ENCODE data around the gene NMT1. TPM values are rescaled to one million over a fixed set of nuclear protein-coding genes. Genes with fewer than 3 reads are reported as not detected.

Gene NMT1
- total and polyA plus RNA-seq, 2 of the 13 experiments (the other 11 are each of a cell fraction or from before 2014, with no cell fraction given), result 75.7 to 142 TPM

DNA sequence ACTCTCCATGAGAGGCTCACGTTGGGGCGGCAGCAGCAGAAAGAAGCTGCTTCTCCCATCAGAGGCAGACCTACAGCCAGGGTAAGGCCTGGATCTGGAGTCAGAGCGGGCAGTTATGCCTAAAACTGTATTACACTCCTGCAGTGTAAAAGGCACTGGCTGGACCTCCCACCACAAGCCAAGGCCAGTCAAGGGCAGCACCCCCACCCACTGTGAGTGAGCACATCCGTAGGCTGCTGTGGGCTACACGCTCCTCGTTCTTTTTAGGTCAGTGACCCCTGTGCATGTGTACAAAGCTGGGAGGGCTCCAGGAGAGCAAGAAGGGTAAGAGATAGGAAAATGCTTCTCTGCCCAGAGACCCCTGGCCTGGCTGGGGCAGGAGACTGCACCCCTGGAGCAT is 30.4 kb upstream of the NMT1 start (continued):
- no peak for TF ChIP-seq ZBTB20 (CRISPR knock-in tag; IDR thresholded peaks at IDR 0.05; ENCODE audit: borderline replicate concordance, low read depth)
- no peak for TF ChIP-seq ZNF383 (CRISPR knock-in tag; IDR thresholded peaks at IDR 0.05; ENCODE audit: borderline replicate concordance)
- peak; percentile 38; the same call in 1 of the 2 replicates for TF ChIP-seq REPIN1 (CRISPR knock-in tag; IDR thresholded peaks at IDR 0.05; ENCODE audit: borderline replicate concordance, low read depth)
- no peak for TF ChIP-seq ZBTB42 (CRISPR knock-in tag; IDR thresholded peaks at IDR 0.05)
- TF ChIP-seq SP5 (CRISPR knock-in tag; IDR thresholded peaks at IDR 0.05; ENCODE audit: borderline replicate concordance, low read depth), result peak; percentile 33; the same call in 1 of the 2 replicates
- TF ChIP-seq ZMYM3 (CRISPR knock-in tag; IDR thresholded peaks at IDR 0.05), result peak; percentile 25; the same call in 1 of the 2 replicates
- TF ChIP-seq TEAD3 (CRISPR knock-in tag; optimal IDR thresholded peaks at IDR 0.05; ENCODE audit: borderline replicate concordance), result no peak
- peak; percentile 62; the same call in 1 of the 2 replicates for TF ChIP-seq KDM5B (CRISPR knock-in tag; IDR thresholded peaks at IDR 0.05; ENCODE audit: borderline replicate concordance)

DNA sequence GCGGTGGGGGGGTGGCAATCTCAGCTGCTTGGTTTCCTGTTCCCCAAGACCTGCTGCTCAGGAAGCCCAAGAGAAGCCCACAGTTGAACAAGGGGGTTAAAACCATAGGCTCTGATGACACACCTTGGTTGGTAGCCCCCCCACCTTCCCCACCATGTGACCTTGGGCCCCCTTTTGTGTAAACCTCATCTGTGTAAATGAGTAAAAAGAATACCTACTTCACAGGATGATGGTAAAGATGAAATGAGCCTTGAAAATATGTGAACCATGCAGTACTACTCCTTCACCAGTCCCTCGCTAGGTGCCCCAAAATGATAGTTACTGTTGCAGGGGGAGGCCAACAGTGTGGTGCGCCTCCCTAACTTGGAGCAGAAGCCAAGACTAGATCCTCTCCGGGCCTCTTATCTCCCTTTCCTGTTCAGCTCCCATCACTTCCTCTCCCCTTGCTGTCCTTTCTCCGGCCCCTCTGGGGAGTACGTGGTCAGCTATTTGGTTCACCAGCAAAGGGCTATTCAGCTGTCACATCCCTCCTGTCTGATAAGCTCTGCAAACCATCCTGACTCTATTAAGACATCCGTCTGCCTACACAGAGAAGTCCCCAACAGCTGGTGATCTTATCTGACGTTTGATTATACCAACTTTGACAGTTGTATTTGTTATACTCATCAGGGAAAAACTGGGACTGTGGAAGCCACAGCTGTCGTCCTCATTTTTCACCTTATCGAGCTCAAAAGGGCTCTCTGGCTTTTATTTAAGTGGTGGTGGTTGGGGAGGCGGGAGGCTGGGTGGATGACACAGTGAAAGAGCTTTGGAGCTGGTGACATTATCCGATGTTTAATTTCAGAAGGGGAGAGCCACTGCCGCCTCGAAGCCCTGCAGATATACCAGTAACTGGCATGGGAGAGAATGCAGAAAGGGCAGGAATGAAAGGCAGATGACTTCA is 29.6 kb upstream of the NMT1 start:
- intact Hi-C loops (cut with micrococcal nuclease; ENCODE audit: unreplicated experiment) (no loop called here), in situ Hi-C loops (cut with HindIII; ENCODE audit: extremely low pct_ligation_motif_present, low pct_unique_long_range_greater_than_20kb) (no loop called here)
- H3K4me1 ChIP-seq (ENCODE audit: insufficient read depth, low read length), result peaks cover 31% of the 10 kb centered on the region
- H3K9ac ChIP-seq (ENCODE audit: insufficient read depth, low read depth, low read length), result no peak overlapping the region
- 0 out of 2 replicates have a peak overlapping the region, but pooled peaks have one; percentile 16 for H3K4me2 ChIP-seq (ENCODE audit: low read depth, low read length)
- no peaks in the 10 kb centered on the region for H3K9me3 ChIP-seq (ENCODE audit: low read length)
- no TSS peak for BruUV-seq (replicated peaks)
- H3K79me2 ChIP-seq (ENCODE audit: insufficient read depth, low read length), result no peaks in the 10 kb centered on the region
- H3K27ac ChIP-seq (ENCODE audit: extremely low read length, insufficient read depth, low read length), result peak overlapping the region; percentile 55
- H3K36me3 ChIP-seq (replicated peaks in 1 of 2; ENCODE audit: control insufficient read depth in 1 of 2, insufficient read depth in 2 of 2, low read length in 2 of 2), result peaks cover 7 to 38% of the 10 kb centered on the region in 2 experiments; a peak in 4 of 5 replicates
- ATAC-seq (no peak), FAIRE-seq (no peak), DNase-seq (ENCODE audit: low spot score) (no peak)
- no peaks in the 10 kb centered on the region for H4K20me1 ChIP-seq (ENCODE audit: insufficient read depth, low read length)
- H2AFZ ChIP-seq (ENCODE audit: low read length), result no peak overlapping the region
- POLR2A ChIA-PET, result interaction anchor here (0.8 to 1.8 kb wide), 2 partner anchors 15 to 130 kb away, joined by 3 to 4 read pairs; partner anchors contain the start of gene HEXIM2
- H3K4me3 ChIP-seq (replicated peaks in 1 of 3; ENCODE audit: insufficient read depth in 1 of 3, low read depth in 2 of 3, low read length in 3 of 3), result no peak overlapping the region
- no peak for TF ChIP-seq SRSF9 (IDR thresholded peaks at IDR 0.05; ENCODE audit: borderline replicate concordance, insufficient read depth, low read depth, low read length, poor library complexity, severe bottlenecking)
- TF ChIP-seq, protein P1, sequence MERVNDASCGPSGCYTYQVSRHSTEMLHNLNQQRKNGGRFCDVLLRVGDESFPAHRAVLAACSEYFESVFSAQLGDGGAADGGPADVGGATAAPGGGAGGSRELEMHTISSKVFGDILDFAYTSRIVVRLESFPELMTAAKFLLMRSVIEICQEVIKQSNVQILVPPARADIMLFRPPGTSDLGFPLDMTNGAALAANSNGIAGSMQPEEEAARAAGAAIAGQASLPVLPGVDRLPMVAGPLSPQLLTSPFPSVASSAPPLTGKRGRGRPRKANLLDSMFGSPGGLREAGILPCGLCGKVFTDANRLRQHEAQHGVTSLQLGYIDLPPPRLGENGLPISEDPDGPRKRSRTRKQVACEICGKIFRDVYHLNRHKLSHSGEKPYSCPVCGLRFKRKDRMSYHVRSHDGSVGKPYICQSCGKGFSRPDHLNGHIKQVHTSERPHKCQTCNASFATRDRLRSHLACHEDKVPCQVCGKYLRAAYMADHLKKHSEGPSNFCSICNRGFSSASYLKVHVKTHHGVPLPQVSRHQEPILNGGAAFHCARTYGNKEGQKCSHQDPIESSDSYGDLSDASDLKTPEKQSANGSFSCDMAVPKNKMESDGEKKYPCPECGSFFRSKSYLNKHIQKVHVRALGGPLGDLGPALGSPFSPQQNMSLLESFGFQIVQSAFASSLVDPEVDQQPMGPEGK (CRISPR knock-in tag; IDR thresholded peaks at IDR 0.05), result 0 out of 2 replicates have a peak, but pooled peaks have one; percentile 1
- TF ChIP-seq PHF21A (CRISPR knock-in tag; IDR thresholded peaks at IDR 0.05), result 0 out of 2 replicates have a peak, but pooled peaks have one; percentile 36
- CTCF ChIA-PET (ENCODE audit: low intra/inter-chr PET ratio, low total read pairs), result no interaction called here
- no peaks in the 10 kb centered on the region for H3K27me3 ChIP-seq (ENCODE audit: control insufficient read depth in 1 of 2, insufficient read depth in 2 of 2, low read length in 2 of 2)
- 93% methylated on average over 14 of the region's 14 CpGs for whole genome bisulfite sequencing (ENCODE audit: low lambda C conversion rate)

Data from HepG2 (cell line).